RWPE2 (cell line): ENCODE results near the gene PPIL6.

Experiments used
- ATAC-seq: fragments of 200-7000 bp; cut with Tn5 transposase; 3 replicates; pipeline ENCODE4 v1.9.1; 2021; ENCODE audit warnings: low read depth
- DNase-seq: peaks from one replicate; pipeline ENCODE4 v3.0.0-alpha.2; 2020; ENCODE audit warnings: low spot score
- H3K27ac ChIP-seq: fragments of 450-650 bp; 2 replicates; pipeline ENCODE4 v1.5.1; 2017; ENCODE audit warnings: mild to moderate bottlenecking; ENCODE audit not compliant: poor library complexity, severe bottlenecking
- H3K27me3 ChIP-seq: fragments of 250-450 bp; sonication (Bioruptor Pico); 2 replicates; pipeline ENCODE4 v1.5.1; 2021; ENCODE audit warnings: mild to moderate bottlenecking, moderate library complexity; ENCODE audit not compliant: insufficient read depth, poor library complexity, severe bottlenecking
- H3K36me3 ChIP-seq: fragments of 250-450 bp; sonication (Bioruptor Pico); 2 replicates; pipeline ENCODE4 v1.5.1; 2020; ENCODE audit warnings: low read depth, mild to moderate bottlenecking, moderate library complexity
- H3K4me1 ChIP-seq: fragments of 250-450 bp; sonication (Bioruptor Pico); 2 replicates; pipeline ENCODE4 v1.5.1; 2021; ENCODE audit warnings: mild to moderate bottlenecking, moderate library complexity; ENCODE audit not compliant: insufficient read depth, poor library complexity, severe bottlenecking
- H3K4me3 ChIP-seq: fragments of 250-450 bp; sonication (Bioruptor Pico); 2 replicates; pipeline ENCODE4 v1.5.1; 2021; ENCODE audit warnings: mild to moderate bottlenecking, moderate library complexity; ENCODE audit not compliant: severe bottlenecking
- H3K9me3 ChIP-seq: fragments of 250-450 bp; sonication (Bioruptor Pico); 2 replicates; pipeline ENCODE4 v1.5.1; 2021; ENCODE audit warnings: mild to moderate bottlenecking, moderate library complexity; ENCODE audit not compliant: severe bottlenecking
- CTCF ChIP-seq: fragments of 450-650 bp; IDR thresholded peaks from one replicate; pipeline ENCODE4 v1.5.1; 2017; ENCODE audit warnings: mild to moderate bottlenecking, moderate library complexity; ENCODE audit not compliant: poor library complexity, severe bottlenecking

Gene PPIL6

GRCh38 chr6:109478841-109479624, 38.6 kb upstream of the PPIL6 start:
- no peak for TF ChIP-seq CTCF
- no peak for ATAC-seq
- no peak overlapping the region for H3K4me3 ChIP-seq
- peaks cover 66% of the 10 kb centered on the region for H3K36me3 ChIP-seq
- H3K9me3 ChIP-seq, result no peaks in the 10 kb centered on the region
- no peak overlapping the region for H3K27ac ChIP-seq
- no peak for DNase-seq
- H3K4me1 ChIP-seq, result peaks cover 22% of the 10 kb centered on the region
- no peaks in the 10 kb centered on the region for H3K27me3 ChIP-seq

GRCh38 chr6:109478222-109478805, 37.9 kb upstream of the PPIL6 start:
- no peak overlapping the region for H3K27ac ChIP-seq
- TF ChIP-seq CTCF, result no peak
- no peaks in the 10 kb centered on the region for H3K27me3 ChIP-seq
- no peaks in the 10 kb centered on the region for H3K9me3 ChIP-seq
- ATAC-seq (no peak), DNase-seq (no peak)
- H3K4me3 ChIP-seq, result no peak overlapping the region
- H3K36me3 ChIP-seq, result peaks cover 73% of the 10 kb centered on the region
- H3K4me1 ChIP-seq, result peaks cover 22% of the 10 kb centered on the region

- H3K27me3 ChIP-seq, result no peaks in the 10 kb centered on the region
- no peaks in the 10 kb centered on the region for H3K9me3 ChIP-seq
- no peak for DNase-seq
- H3K4me1 ChIP-seq, result peaks cover 22% of the 10 kb centered on the region
- no peak overlapping the region for H3K27ac ChIP-seq
- H3K4me3 ChIP-seq, result no peak overlapping the region
- TF ChIP-seq CTCF, result no peak
- no peak for ATAC-seq
- H3K36me3 ChIP-seq, result peaks cover 76% of the 10 kb centered on the region
Measured at GRCh38 chr6:109477725-109478124, 37.3 kb upstream of the PPIL6 start.

- Histone ChIP-seq H3K9me3 (no peaks in the 10 kb centered on the region), H3K36me3 (peaks cover 82% of the 10 kb centered on the region), H3K27me3 (no peaks in the 10 kb centered on the region), H3K27ac (no peak overlapping the region), H3K4me1 (peaks cover 22% of the 10 kb centered on the region), H3K4me3 (no peak overlapping the region)
- ATAC-seq (no peak), DNase-seq (no peak)
- TF ChIP-seq CTCF, result no peak
Measured at GRCh38 chr6:109477184-109477583, 36.8 kb upstream of the PPIL6 start.

GRCh38 chr6:109475625-109476024, 35.2 kb upstream of the PPIL6 start:
- Histone ChIP-seq H3K9me3 (no peaks in the 10 kb centered on the region), H3K4me3 (no peak overlapping the region), H3K27ac (no peak overlapping the region), H3K36me3 (peaks cover 82% of the 10 kb centered on the region), H3K4me1 (peaks cover 13% of the 10 kb centered on the region), H3K27me3 (no peaks in the 10 kb centered on the region)
- DNase-seq (no peak), ATAC-seq (no peak)
- no peak for TF ChIP-seq CTCF
